ENCODE measurements around the gene BDNF. TPM values are rescaled to one million over a fixed set of nuclear protein-coding genes. Genes with fewer than 3 reads are reported as not detected.
A peak's percentile ranks its signal among the peaks of the same experiment; 100 is the strongest.

BDNF gene
- total and polyA plus RNA-seq, 2 experiments from 2014 or later = 0.36 to 0.37 TPM

- DNase-seq (ENCODE audit: low read depth in 1 of 2, low spot score in 1 of 2) = peak in 1 of 2 donors; percentile 72
- Histone ChIP-seq H3K36me3 (no peaks in the 10 kb centered on the region), H3K27me3 (peaks cover 26% of the 10 kb centered on the region), H3K27ac (no peak overlapping the region), H3K4me1 (ENCODE audit: low read depth) (peaks cover 2% of the 10 kb centered on the region), H3K4me3 (no peak overlapping the region), H3K9me3 (ENCODE audit: low read depth) (no peaks in the 10 kb centered on the region)
- TF ChIP-seq, protein P1, sequence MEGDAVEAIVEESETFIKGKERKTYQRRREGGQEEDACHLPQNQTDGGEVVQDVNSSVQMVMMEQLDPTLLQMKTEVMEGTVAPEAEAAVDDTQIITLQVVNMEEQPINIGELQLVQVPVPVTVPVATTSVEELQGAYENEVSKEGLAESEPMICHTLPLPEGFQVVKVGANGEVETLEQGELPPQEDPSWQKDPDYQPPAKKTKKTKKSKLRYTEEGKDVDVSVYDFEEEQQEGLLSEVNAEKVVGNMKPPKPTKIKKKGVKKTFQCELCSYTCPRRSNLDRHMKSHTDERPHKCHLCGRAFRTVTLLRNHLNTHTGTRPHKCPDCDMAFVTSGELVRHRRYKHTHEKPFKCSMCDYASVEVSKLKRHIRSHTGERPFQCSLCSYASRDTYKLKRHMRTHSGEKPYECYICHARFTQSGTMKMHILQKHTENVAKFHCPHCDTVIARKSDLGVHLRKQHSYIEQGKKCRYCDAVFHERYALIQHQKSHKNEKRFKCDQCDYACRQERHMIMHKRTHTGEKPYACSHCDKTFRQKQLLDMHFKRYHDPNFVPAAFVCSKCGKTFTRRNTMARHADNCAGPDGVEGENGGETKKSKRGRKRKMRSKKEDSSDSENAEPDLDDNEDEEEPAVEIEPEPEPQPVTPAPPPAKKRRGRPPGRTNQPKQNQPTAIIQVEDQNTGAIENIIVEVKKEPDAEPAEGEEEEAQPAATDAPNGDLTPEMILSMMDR (IDR thresholded peaks at IDR 0.05; ENCODE audit: low read depth, low read length) = no peak
These were observed 6.9 kb downstream of the BDNF start for GRCh38 chr11:27693398-27693797.

DNA sequence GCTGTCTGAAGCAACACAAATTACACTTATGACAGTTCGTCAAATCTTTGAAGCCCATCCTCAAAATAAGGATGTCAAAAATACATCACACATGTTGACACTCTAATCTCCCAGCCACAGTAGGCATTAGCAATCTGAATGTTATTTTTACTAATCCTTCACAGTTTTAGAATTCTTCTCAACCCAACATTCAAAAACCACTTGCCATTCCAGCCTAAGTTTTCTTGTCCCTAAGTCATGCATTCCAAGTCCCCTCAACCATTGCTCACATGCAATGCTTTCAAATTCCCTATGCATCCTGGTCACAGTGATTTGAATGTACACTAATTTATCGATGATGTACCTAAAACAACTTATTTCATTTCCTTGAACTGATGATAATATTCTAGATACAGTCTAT, 7.5 kb downstream of the BDNF start:
- H3K27ac ChIP-seq = no peak overlapping the region
- no peaks in the 10 kb centered on the region for H3K9me3 ChIP-seq (ENCODE audit: low read depth)
- H3K36me3 ChIP-seq = no peaks in the 10 kb centered on the region
- no peaks in the 10 kb centered on the region for H3K4me1 ChIP-seq (ENCODE audit: low read depth)
- no peak overlapping the region for H3K4me3 ChIP-seq
- no peak for DNase-seq (ENCODE audit: low read depth in 1 of 2, low spot score in 1 of 2)
- H3K27me3 ChIP-seq = peaks cover 22% of the 10 kb centered on the region
- TF ChIP-seq, protein P1 (IDR thresholded peaks at IDR 0.05; ENCODE audit: low read depth, low read length) = no peak

DNA sequence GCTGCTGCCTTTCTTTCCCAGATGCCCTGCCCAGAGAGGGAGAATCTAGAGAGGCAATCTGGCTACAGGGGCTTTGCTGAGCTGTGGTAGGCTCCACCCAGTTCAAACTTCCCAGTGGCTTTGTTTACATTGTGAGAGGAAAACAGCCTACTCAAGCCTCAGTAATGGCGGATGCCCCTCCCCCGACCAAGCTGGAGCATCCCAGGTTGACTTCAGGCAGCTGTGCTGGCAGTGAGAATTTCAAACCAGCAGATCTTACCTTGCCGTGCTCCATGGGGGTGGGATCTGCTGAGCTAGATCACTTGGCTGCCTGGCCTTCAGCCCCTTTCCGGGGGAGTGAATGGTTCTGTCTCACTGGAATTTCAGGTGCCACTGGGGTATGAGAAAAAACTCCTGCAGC, 12.2 kb downstream of the BDNF start:
- no peak for DNase-seq (ENCODE audit: low read depth in 1 of 2, low spot score in 1 of 2)
- no peaks in the 10 kb centered on the region for H3K27me3 ChIP-seq
- no peaks in the 10 kb centered on the region for H3K4me1 ChIP-seq (ENCODE audit: low read depth)
- H3K9me3 ChIP-seq (ENCODE audit: low read depth) = no peaks in the 10 kb centered on the region
- TF ChIP-seq, protein P1 (IDR thresholded peaks at IDR 0.05; ENCODE audit: low read depth, low read length) = no peak
- no peak overlapping the region for H3K4me3 ChIP-seq
- H3K36me3 ChIP-seq = no peaks in the 10 kb centered on the region
- no peak overlapping the region for H3K27ac ChIP-seq

DNA sequence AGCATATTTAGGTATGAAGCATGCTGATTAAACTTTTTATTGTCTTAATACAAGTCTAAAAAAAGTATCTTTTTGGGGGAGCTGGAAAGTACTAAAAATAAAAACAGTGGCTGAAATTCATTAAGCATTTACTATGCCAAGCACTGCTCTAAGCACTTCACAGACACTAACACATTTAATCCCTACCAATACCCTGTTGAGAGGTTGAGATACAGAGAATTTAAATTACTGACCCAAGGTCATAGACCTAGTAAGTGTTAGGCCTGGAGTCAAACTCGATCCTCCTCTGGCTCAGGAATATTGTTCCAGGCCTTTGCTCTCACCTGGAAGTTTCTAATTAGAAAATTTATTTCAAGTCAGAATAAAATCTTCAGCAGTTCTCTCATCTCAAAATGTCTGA, 18.6 kb downstream of the BDNF start:
- Histone ChIP-seq H3K4me3 (no peak overlapping the region), H3K9me3 (ENCODE audit: low read depth) (no peaks in the 10 kb centered on the region), H3K27me3 (no peaks in the 10 kb centered on the region), H3K36me3 (no peaks in the 10 kb centered on the region), H3K27ac (no peak overlapping the region), H3K4me1 (ENCODE audit: low read depth) (no peaks in the 10 kb centered on the region)
- TF ChIP-seq, protein P1 (IDR thresholded peaks at IDR 0.05; ENCODE audit: low read depth, low read length) = no peak
- DNase-seq (ENCODE audit: low read depth in 1 of 2, low spot score in 1 of 2) = no peak

- Histone ChIP-seq H3K4me1 (ENCODE audit: low read depth) (no peaks in the 10 kb centered on the region), H3K27me3 (no peaks in the 10 kb centered on the region), H3K9me3 (ENCODE audit: low read depth) (no peaks in the 10 kb centered on the region), H3K27ac (no peak overlapping the region), H3K4me3 (no peak overlapping the region), H3K36me3 (no peaks in the 10 kb centered on the region)
- DNase-seq (ENCODE audit: low read depth in 1 of 2, low spot score in 1 of 2) = peak in 1 of 2 donors; percentile 58
- TF ChIP-seq, protein P1 (IDR thresholded peaks at IDR 0.05; ENCODE audit: low read depth, low read length) = no peak
These were observed 20.9 kb downstream of the BDNF start for GRCh38 chr11:27679136-27680015.
